GM18951 (cell line): ENCODE results near the gene ACAD10.

Source experiments
- POLR2A ChIP-seq: IDR thresholded peaks from 4 replicates; pipeline ENCODE4 v1.6.1; 2011; ENCODE audit warnings: mild to moderate bottlenecking; ENCODE audit not compliant: insufficient read length, insufficient read depth; ENCODE audit errors: extremely low read depth
- in situ Hi-C: fragments of 300-500 bp; cut with MboI; formaldehyde crosslinking; loops from one replicate; pipeline ENCODE4 v1.12.0; 2022; ENCODE audit warnings: low sequenced_read_pairs, mixed read lengths, inconsistent platforms; ENCODE audit not compliant: unreplicated experiment

Gene ACAD10

DNA sequence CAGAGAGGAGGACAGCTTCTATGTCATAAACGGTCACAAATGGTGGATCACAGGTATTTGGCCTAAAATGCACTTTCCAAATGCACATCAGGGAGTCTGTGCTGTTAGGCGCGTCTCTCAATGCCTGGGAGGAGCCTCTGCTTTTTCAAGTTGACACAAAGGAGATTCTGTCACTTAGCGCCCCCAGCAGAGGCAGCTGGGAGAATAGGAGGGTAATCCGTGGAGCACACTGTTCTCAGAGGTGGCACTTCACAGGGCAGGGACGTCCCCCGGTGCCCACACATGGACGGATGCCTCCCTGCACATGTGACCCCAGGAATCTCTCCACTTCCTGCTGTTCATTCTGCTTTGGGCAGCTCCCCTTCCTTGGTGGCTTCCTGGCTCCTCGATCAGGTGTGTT lies 61.5 kb downstream of the ACAD10 start:
- in situ Hi-C loops = loop anchor here (10.0 kb wide), 1 partner anchor 67 kb away; no protein-coding TSS in a partner anchor
- no peak for TF ChIP-seq POLR2A

DNA sequence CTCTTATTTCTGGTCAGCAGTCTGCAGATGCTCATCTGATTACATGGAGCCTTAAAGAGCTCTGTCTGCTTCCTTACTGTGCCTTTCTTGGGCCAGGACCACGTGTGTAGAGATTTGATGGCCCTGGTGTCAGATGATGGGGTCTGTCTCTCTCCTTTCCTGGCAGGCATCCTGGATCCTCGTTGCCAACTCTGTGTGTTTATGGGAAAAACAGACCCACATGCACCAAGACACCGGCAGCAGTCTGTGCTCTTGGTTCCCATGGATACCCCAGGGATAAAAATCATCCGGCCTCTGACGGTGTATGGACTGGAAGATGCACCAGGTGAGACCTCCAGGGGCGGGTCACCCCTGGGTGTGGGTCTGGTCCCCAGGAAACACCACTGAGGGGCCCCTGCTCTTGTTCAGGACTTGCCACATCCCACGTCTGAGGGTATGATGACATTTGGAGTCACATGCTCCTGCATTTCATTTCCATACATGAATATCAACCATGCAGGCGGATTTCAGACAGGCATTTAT lies 62.4 kb downstream of the ACAD10 start:
- in situ Hi-C loops = loop anchor here (10.0 kb wide), 1 partner anchor 67 kb away; no protein-coding TSS in a partner anchor
- TF ChIP-seq POLR2A = no peak

DNA sequence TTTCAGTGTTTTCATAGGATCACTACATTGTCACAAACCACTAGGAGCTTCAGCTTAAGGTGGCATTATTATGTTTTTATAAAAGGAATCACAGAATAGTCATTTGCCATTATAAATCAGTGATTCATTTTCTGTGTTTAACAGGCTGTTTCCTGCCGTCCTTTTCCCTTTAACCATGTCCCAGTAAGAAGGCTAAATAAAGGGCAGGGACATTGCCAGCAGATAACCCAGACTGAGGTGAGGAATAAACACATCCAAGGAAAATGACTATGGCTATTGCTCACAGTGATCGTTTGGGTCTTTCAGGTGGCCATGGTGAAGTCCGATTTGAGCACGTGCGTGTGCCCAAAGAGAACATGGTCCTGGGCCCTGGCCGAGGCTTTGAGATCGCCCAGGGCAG lies 63.0 kb downstream of the ACAD10 start:
- TF ChIP-seq POLR2A = no peak
- in situ Hi-C loops = loop anchor here (10.0 kb wide), 1 partner anchor 66 kb away; no protein-coding TSS in a partner anchor

DNA sequence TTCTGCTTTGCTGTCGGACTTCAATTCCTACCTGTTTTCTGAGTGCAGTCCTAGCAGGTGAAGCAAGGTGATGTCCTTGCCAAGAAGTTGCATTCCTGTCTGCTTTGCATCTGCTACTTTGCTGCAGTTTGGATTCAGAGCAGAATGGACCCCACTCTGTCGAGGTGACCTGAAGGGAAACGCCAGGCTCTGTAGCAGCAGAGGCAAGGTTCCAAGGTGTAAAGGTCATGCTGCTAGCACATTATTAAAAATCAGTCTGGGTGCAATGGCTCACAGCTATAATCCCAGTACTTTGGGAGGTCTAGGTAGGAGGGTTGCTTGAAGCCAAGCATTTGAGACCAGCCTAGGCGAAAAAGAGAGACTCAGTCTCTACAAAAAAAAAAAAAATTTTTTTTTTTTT lies 63.5 kb downstream of the ACAD10 start:
- in situ Hi-C loops = loop anchor here (10.0 kb wide), 1 partner anchor 65 kb away; no protein-coding TSS in a partner anchor

DNA sequence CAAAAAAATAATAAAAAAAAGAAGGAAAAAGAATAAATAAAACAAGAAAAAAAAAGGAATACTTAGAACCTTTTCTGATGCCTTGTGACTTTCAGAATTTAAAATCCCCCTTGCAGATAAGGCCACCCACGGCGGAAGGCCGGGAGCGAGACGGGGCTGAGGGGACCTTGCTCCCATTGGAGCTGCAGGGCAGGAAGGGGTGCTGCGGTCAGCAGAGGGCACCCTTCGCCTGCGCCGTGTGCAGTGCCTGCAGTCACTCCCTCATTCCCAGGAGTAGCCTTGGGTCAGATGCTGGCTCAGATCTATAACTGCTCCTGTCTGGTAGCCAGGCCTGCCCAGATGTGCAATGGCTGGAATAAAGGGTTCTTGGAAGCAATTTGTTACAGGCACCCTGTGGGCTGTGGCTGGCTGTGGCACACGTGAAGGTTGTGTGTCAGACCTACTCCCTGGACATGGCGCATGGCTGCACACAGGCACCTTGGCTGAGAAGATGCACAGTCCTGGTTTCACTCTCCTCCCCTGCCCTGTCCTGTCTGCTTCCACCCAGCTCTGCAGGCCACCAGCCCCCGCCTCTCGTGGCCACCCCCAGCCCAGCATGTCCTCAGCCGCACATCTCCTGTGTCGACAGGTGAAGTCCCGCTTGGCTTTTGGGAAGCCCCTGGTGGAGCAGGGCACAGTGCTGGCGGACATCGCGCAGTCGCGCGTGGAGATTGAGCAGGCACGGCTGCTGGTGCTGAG lies 67.5 kb downstream of the ACAD10 start:
- in situ Hi-C loops = no loop called here
- no peak for TF ChIP-seq POLR2A

More for the DNA sequence above, 63.5 kb downstream of the ACAD10 start:
- no peak for TF ChIP-seq POLR2A

DNA sequence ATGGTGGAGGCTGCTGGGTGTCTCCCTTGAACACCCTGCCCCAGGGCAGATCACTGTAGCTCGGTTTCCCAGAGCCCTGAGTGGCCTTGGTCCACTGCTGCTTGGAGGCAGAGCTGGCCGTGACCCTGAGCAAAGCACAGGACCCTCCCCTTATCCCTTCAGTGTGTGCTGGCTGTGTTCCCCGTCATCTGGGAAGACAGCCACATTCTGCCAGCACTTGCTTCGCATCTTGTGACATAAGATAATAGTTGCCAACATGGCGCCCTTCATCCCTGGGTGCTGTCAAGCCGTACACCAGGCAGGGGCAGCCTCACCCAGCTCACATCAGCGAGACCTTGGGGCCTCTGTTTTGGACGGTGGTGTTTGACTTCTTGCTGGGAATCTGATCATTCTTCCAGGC lies 68.8 kb downstream of the ACAD10 start:
- TF ChIP-seq POLR2A = no peak
- in situ Hi-C loops = no loop called here

DNA sequence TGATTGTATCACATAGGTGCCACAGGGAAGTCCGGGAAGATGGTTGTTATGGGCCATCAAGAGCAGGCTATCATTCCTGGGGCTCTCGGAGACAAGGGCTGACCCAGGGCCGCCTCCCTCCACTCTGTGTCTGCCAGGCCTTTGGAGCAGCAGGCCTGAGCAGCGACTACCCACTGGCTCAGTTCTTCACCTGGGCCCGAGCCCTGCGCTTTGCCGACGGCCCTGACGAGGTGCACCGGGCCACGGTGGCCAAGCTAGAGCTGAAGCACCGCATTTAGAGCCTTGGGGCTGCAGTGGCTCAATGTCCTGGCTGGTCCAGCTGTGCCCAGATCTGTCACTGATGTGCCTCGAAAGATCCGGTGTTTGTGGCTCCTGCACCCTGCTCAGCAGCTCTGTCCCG lies 70.3 kb downstream of the ACAD10 start:
- no peak for TF ChIP-seq POLR2A
- in situ Hi-C loops = no loop called here

DNA sequence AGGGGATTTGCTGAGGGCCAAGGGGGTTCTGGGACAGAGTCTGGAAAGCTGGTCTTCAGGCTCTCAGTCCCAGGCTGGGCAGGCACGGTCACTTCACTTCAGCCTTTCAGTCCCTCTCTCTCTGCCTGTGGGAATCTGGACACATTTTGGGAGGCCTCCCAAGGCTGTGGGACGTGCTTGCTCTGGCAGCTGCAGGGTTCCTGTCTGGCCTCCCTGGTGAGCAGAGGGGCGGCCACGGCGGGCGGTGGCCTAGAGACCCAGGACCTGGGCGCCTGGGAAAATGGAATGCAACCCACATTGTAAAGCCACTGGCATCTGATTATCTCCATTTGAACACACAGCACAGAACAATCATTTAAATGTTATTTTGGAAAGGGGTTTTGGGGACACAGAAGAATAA lies 70.8 kb downstream of the ACAD10 start:
- TF ChIP-seq POLR2A = no peak
- in situ Hi-C loops = no loop called here

DNA sequence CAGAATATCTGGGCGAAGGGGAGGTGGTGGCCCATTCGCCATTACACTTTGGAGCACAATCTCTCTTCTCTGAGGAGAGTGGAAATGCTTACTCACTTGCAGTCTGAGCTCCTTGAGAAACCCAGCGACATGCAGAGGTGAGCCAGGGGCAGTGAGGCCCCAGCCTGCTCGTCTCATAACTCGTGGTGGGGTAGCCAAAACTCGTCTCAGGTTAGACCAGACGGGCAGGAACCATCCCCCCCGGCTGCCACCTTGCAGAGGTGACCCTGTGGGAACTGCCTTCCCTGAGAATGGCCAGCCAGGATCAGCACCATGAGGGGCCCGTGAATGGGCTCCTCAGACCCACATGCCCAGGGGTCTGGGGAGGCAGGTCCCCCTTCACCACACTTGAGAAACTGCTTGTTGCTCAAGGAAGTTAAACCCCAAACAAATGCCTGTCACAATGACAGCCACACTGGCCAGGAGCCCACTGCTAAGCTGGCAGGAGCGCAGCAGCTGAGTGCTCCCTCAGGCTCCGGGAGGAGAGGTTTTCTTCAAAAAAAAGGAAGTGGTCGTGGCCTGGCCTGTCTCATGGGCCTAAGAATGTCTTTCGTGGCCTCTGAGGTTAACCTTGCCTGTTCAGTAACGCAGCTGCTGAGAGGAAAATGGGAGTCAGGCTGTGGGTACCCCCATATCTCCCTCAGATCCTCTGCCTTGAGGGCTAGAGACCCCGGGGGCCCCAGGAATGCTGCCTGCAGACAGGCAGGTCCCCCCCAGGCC lies 71.7 kb downstream of the ACAD10 start:
- in situ Hi-C loops = no loop called here

DNA sequence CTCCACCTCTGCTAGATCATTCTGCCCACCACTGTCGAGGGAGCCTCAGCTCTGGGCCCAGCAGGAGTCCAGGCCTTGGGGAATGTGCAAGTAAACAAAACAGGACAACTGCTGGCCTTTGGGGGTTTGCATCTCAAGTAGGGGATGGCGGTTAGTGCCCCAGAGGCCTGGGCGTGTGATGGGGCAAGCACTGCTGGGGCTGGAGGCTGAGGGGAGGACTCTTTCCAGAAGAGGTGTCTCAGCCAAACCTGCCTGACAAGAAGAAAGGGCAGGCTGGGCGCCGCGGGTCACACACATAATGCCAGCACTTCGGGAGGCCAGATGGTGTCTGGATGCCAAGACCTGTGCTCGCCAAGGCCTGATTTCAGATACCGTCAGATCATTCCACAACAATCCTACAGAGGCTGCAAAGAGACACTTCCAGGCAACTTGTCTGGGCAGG lies 72.3 kb downstream of the ACAD10 start:
- in situ Hi-C loops = no loop called here
- no peak for TF ChIP-seq POLR2A

More for the DNA sequence above, 71.7 kb downstream of the ACAD10 start:
- peak; percentile 24 for TF ChIP-seq POLR2A

DNA sequence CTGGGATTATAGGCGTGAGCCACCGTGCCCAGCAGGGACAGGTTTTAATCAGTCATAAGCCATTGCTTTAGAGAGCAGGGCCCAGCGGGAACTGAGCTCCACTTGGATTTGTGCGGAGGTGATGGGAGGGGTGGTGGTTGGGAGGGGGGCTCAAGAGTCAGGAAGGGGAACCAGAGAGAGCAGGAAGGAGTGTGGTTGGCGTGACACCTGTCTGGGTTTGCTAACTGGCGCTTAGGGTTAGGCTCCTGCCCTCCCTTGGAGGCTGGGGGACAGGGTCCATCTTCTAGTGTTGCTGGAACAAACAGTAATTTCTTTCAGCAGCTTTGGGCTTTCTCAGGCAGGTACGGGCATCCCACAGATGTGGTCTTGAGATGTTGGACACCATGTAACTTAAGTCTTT lies 73.4 kb downstream of the ACAD10 start:
- in situ Hi-C loops = no loop called here
- no peak for TF ChIP-seq POLR2A

DNA sequence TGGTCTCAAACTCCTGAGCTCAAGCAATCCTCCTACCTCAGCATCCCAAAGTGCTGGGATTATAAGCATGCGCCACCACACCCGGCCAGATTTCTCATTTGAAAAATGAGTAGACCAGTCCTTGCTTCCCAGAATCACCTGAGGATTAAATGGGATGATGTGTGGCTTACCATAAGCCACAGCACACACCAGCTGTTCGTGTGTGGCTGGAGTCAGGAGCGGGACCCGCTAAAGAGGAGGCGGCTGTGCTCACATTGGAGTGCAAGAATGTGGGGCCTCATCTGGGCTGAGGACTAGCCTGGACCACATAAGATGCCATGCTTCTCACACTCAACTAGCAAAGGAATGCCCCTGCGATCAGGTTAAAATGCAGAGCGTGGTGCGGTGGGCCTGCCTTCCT lies 74.1 kb downstream of the ACAD10 start:
- no peak for TF ChIP-seq POLR2A
- in situ Hi-C loops = no loop called here

DNA sequence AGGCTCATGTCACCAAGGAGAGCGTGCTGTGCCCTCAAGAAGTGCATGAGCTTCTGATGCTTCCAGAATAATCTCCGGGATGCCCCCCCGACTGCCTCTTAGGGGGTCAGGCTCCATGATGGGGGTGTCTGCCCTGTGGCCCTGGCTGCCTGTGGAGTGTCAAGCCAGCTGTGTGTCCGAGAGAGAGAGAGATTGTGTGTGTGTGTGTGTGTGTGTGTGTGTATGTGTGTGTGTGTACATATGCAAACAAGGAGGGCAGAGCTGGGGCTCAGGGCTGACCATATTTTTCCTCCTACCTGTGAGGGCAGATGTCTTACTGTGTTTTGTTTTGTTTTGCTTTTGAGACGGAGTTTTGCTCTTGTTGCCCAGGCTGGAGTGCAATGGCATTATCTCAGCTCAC lies 75.2 kb downstream of the ACAD10 start:
- peak; percentile 14 for TF ChIP-seq POLR2A
- in situ Hi-C loops = no loop called here
